GM12878 (cell line): ENCODE results near the gene CACNA1A. TPM values are rescaled to one million over a fixed set of nuclear protein-coding genes. Genes with fewer than 3 reads are reported as not detected.

Source experiments
- ATAC-seq: fragments of 200-7000 bp; cut with Tn5 transposase; 3 replicates; pipeline ENCODE4 v1.9.1; 2020; ENCODE audit warnings: mild to moderate bottlenecking, moderate library complexity
- BruUV-seq: library from RNA; stranded (reverse); fragments of 400-500 nt; replicated peaks from 2 replicates; lab custom pipeline; 2021; lab: Mats Ljungman, UMichigan
- CTCF ChIA-PET: fragments of 300-600 bp; sonication (Branson Sonifier 250); formaldehyde crosslinking; extraction: SDS; loops from one replicate; lab custom pipeline; 2021; ENCODE audit warnings: inconsistent platforms; lab: Yijun Ruan, JAX
- POLR2A ChIA-PET: fragments of 350-600 bp; formaldehyde crosslinking; extraction: SDS; loops from one replicate; lab custom pipeline; 2021; ENCODE audit warnings: inconsistent platforms; lab: Charles Lee
- RAD21 ChIA-PET: fragments of 300-600 bp; sonication (Branson Sonifier 250); formaldehyde crosslinking; loops from one replicate; lab custom pipeline; 2023; ENCODE audit warnings: antibody characterized with exemption; ENCODE audit not compliant: unreplicated experiment; lab: Charles Lee
- SMC1A ChIA-PET: fragments of 300-600 bp; sonication (Branson Sonifier 250); formaldehyde crosslinking; loops from one replicate; lab custom pipeline; 2023; ENCODE audit not compliant: unreplicated experiment, uncharacterized antibody; lab: Charles Lee
- DNase-seq: peaks from one replicate; pipeline ENCODE4 v3.0.0-alpha.2; 2011; ENCODE audit warnings: low read depth, low spot score
- FAIRE-seq: peaks from 3 replicates; lab custom pipeline; 2011; peaks lifted over from hg19 to GRCh38; lab: Jason Lieb, UNC
- H2AFZ ChIP-seq: 2 replicates; pipeline ENCODE4 v1.6.0; 2011; ENCODE audit warnings: low read depth, low read length, control low read depth; ENCODE audit not compliant: control insufficient read depth
- H3K27ac ChIP-seq: 2 replicates; pipeline ENCODE4 v1.5.1; 2011; ENCODE audit warnings: control low read depth; ENCODE audit not compliant: control insufficient read depth, insufficient read depth
- H3K27me3 ChIP-seq, 2 experiments: replicated peaks in 1 of 2; 2 replicates each; pipeline versions ENCODE4 v1.6.0 to v1.6.1; 2011; ENCODE audit warnings: low read length in 1 of 2; ENCODE audit not compliant: control insufficient read depth in 2 of 2, insufficient read depth in 2 of 2
- H3K36me3 ChIP-seq, 2 experiments: 2 replicates each; pipeline ENCODE4 v1.5.1; 2011; ENCODE audit warnings: low read length in 1 of 2; ENCODE audit not compliant: control insufficient read depth in 2 of 2, insufficient read depth in 2 of 2
- H3K4me1 ChIP-seq: 2 replicates; pipeline ENCODE4 v1.6.1; 2011; ENCODE audit warnings: mild to moderate bottlenecking, low read length, moderate library complexity, mixed read lengths; ENCODE audit not compliant: control insufficient read depth, insufficient read depth
- H3K4me2 ChIP-seq: 2 replicates; pipeline ENCODE4 v1.6.0; 2011; ENCODE audit warnings: control low read depth; ENCODE audit not compliant: control insufficient read depth, insufficient read depth
- H3K4me3 ChIP-seq: fragments of 200-600 bp; sonication (generic); 2 replicates; pipeline ENCODE4 v1.5.1; 2016
- H3K79me2 ChIP-seq: 2 replicates; pipeline ENCODE4 v1.6.0; 2011; ENCODE audit warnings: low read length; ENCODE audit not compliant: control insufficient read depth, insufficient read depth
- H3K9ac ChIP-seq: 2 replicates; pipeline ENCODE4 v1.8.0; 2011; ENCODE audit warnings: low read length, control low read depth, mixed read lengths; ENCODE audit not compliant: control insufficient read depth, insufficient read depth
- H3K9me3 ChIP-seq: replicated peaks from 3 replicates; pipeline ENCODE4 v1.5.1; 2011; ENCODE audit warnings: mild to moderate bottlenecking, low read length; ENCODE audit not compliant: control insufficient read depth, insufficient read depth
- H4K20me1 ChIP-seq: 2 replicates; pipeline ENCODE4 v1.6.0; 2011; ENCODE audit not compliant: control insufficient read depth, insufficient read depth
- BACH1 ChIP-seq: fragments of 450-650 bp; IDR thresholded peaks from 2 replicates; pipeline ENCODE4 v1.6.1; 2017; ENCODE audit warnings: mild to moderate bottlenecking, borderline replicate concordance
- BMI1 ChIP-seq: fragments of 450-650 bp; IDR thresholded peaks from 2 replicates; pipeline ENCODE4 v1.6.1; 2016; ENCODE audit warnings: mild to moderate bottlenecking, moderate library complexity, borderline replicate concordance
- CTCF ChIP-seq, 3 experiments: IDR thresholded peaks in 2 of 3; conservative IDR thresholded peaks in 1 of 3; 2 replicates each; pipeline ENCODE4 v1.5.1; 2011; ENCODE audit warnings: low read depth in 3 of 3, low read length in 3 of 3, mild to moderate bottlenecking in 3 of 3, control low read depth in 2 of 3, moderate library complexity in 2 of 3, inconsistent platforms in 1 of 3, mixed read lengths in 1 of 3; ENCODE audit not compliant: control insufficient read depth in 2 of 3, insufficient read depth in 1 of 3; ENCODE audit errors: extremely low read depth in 1 of 3
- E2F4 ChIP-seq: IDR thresholded peaks from 2 replicates; pipeline ENCODE4 v1.6.1; 2012; ENCODE audit warnings: low read depth, low read length, improper control_type of control experiment
- ESRRA ChIP-seq: IDR thresholded peaks from 2 replicates; pipeline ENCODE4 v1.6.1; 2012; ENCODE audit warnings: mild to moderate bottlenecking, low read length, improper control_type of control experiment
- ETV6 ChIP-seq, 2 experiments: fragments of 450-650 bp in 1 of 2; IDR thresholded peaks in 1 of 2; conservative IDR thresholded peaks in 1 of 2; 2 replicates each; pipeline ENCODE4 v1.6.1; 2014; ENCODE audit warnings: antibody characterized with exemption in 1 of 2, borderline replicate concordance in 1 of 2, low read depth in 1 of 2, mild to moderate bottlenecking in 1 of 2, moderate library complexity in 1 of 2
- MEF2A ChIP-seq: IDR thresholded peaks from 2 replicates; pipeline ENCODE4 v1.6.1; 2011; ENCODE audit warnings: low read depth, mild to moderate bottlenecking, low read length, moderate library complexity; ENCODE audit not compliant: insufficient read depth
- NFXL1 ChIP-seq: fragments of 450-650 bp; IDR thresholded peaks from 2 replicates; pipeline ENCODE4 v1.6.1; 2017; ENCODE audit warnings: antibody characterized with exemption, mild to moderate bottlenecking, borderline replicate concordance
- POLR2AphosphoS5 ChIP-seq: IDR thresholded peaks from 2 replicates; pipeline ENCODE4 v1.6.1; 2011; ENCODE audit warnings: mild to moderate bottlenecking, low read length, inconsistent platforms
- SMAD1 ChIP-seq: fragments of 450-650 bp; IDR thresholded peaks from 2 replicates; pipeline ENCODE4 v1.6.1; 2018; ENCODE audit warnings: mild to moderate bottlenecking, low read depth; ENCODE audit not compliant: partially characterized antibody
- TCF3 ChIP-seq: IDR thresholded peaks from 2 replicates; pipeline ENCODE4 v1.6.1; 2012; ENCODE audit warnings: low read depth, mild to moderate bottlenecking, low read length, borderline replicate concordance; ENCODE audit not compliant: insufficient read depth
- USF1 ChIP-seq: IDR thresholded peaks from 2 replicates; pipeline ENCODE4 v1.6.1; 2011; ENCODE audit warnings: borderline replicate concordance, low read depth, mild to moderate bottlenecking, moderate library complexity, mixed read lengths, low read length; ENCODE audit not compliant: insufficient read depth; ENCODE audit errors: extremely low read length
- ZBTB33 ChIP-seq: fragments of 450-650 bp; IDR thresholded peaks from 2 replicates; pipeline ENCODE4 v1.6.1; 2017; ENCODE audit warnings: mild to moderate bottlenecking
- ZNF687 ChIP-seq: fragments of 450-650 bp; IDR thresholded peaks from 2 replicates; pipeline ENCODE4 v1.6.1; 2017; ENCODE audit warnings: mild to moderate bottlenecking, moderate library complexity
- WGBS: methylation state at CpG from one replicate; pipeline ENCODE4 v1.1.6; 2016; ENCODE audit warnings: low lambda C conversion rate; ENCODE audit not compliant: insufficient replicate concordance, insufficient coverage; ENCODE audit errors: missing lambda C conversion rate; 5-methylcytosine and 5-hydroxymethylcytosine counted together
- in situ Hi-C: fragments of 300-500 bp; cut with MboI; formaldehyde crosslinking; loops from 9 replicates; pipeline ENCODE4 v1.14.3; 2018; ENCODE audit warnings: mixed read lengths
- intact Hi-C: fragments of 100-400 bp; cut with micrococcal nuclease; formaldehyde crosslinking; loops from one replicate; pipeline ENCODE4 v1.14.2; 2022; ENCODE audit not compliant: unreplicated experiment
- polyA plus RNA-seq, 11 experiments: library from polyadenylated mRNA; depleted of rRNA in 4 of 11; unstranded in 6 of 11; stranded (reverse) in 5 of 11; fragments of >200 nt; fragmentation: Nextera tagmentation in 4 of 11; fragmentation: Illumina TruSeq in 1 of 11; extraction: Ambion mirVana in 4 of 11; extraction: Trizol in 1 of 11; gene quantifications; 1 replicate in 1 of 11; 2 replicates in 10 of 11; pipeline versions ENCODE4 v1.2.1 to v1.2.3, GENCODE V29; 2011 to 2016; ENCODE audit warnings: inconsistent platforms in 2 of 11, missing spikeins in 2 of 11, low read depth in 1 of 11
- total RNA-seq, 4 experiments: library from RNA; depleted of rRNA in 3 of 4; stranded (reverse); fragments of >200 nt in 3 of 4; fragmentation: Illumina TruSeq in 1 of 4; extraction: Trizol in 1 of 4; gene quantifications; 2 replicates each; pipeline versions ENCODE4 v1.2.1 to v1.2.3, GENCODE V29; 2013 to 2021

Gene CACNA1A
- total and polyA plus RNA-seq, 10 of the 15 experiments (the other 5 are each of a cell fraction or from before 2014, with no cell fraction given) = 1.1 to 4.4 (median 2.5) TPM

GRCh38 chr19:13362668-13363067 lies 143.6 kb downstream of the CACNA1A start:
- intact Hi-C loops (no loop called here), in situ Hi-C loops (no loop called here)
- H3K4me1 ChIP-seq = no peaks in the 10 kb centered on the region
- no peaks in the 10 kb centered on the region for H3K36me3 ChIP-seq
- DNase-seq (no peak), FAIRE-seq (no peak), ATAC-seq (no peak)
- BruUV-seq = no TSS peak
- no peaks in the 10 kb centered on the region for H3K27me3 ChIP-seq
- ChIA-PET POLR2A (no interaction called here), SMC1A (no interaction called here), CTCF (no interaction called here), RAD21 (no interaction called here)
- no peak overlapping the region for H3K27ac ChIP-seq
- no peaks in the 10 kb centered on the region for H4K20me1 ChIP-seq
- no peak overlapping the region for H3K4me3 ChIP-seq
- no peaks in the 10 kb centered on the region for H3K9me3 ChIP-seq
- H3K4me2 ChIP-seq = no peak overlapping the region
- no peak overlapping the region for H3K9ac ChIP-seq
- no peak overlapping the region for H2AFZ ChIP-seq
- 2% methylated on average over 11 of the region's 11 CpGs for WGBS
- no peaks in the 10 kb centered on the region for H3K79me2 ChIP-seq
- no peak for TF ChIP-seq NFXL1
- no peak for TF ChIP-seq ZBTB33
- TF ChIP-seq E2F4 = no peak
- TF ChIP-seq POLR2AphosphoS5 = no peak
- no peak for TF ChIP-seq BMI1
- TF ChIP-seq BACH1 = no peak
- TF ChIP-seq ZNF687 = no peak
- TF ChIP-seq CTCF (IDR thresholded peaks at IDR 0.05 in 2 of 3, conservative IDR thresholded peaks at IDR 0.05 in 1 of 3; ENCODE audit: control insufficient read depth in 2 of 3, extremely low read depth in 1 of 3, insufficient read depth in 1 of 3, low read depth in 3 of 3, low read length in 3 of 3) = no peak
- no peak for TF ChIP-seq TCF3
- no peak for TF ChIP-seq SMAD1
- TF ChIP-seq ETV6 (conservative IDR thresholded peaks at IDR 0.05 in 1 of 2, IDR thresholded peaks at IDR 0.05 in 1 of 2; ENCODE audit: borderline replicate concordance in 1 of 2, low read depth in 1 of 2) = no peak
- no peak for TF ChIP-seq USF1
- TF ChIP-seq MEF2A = no peak
- no peak for TF ChIP-seq ESRRA
